ENCODE data around the gene KRT78. TPM values are rescaled to one million over a fixed set of nuclear protein-coding genes. Genes with fewer than 3 reads are reported as not detected.

KRT78 gene
- polyA plus RNA-seq, 2 donors, result 633 to 1,998 TPM

GRCh38 chr12:52834727-52835001 is 14.1 kb downstream of the KRT78 start:
- Histone ChIP-seq H3K4me1 (ENCODE audit: control insufficient read depth in 2 of 2, insufficient read depth in 2 of 2, low read length in 1 of 2) (no peaks in the 10 kb centered on the region), H3K36me3 (ENCODE audit: control insufficient read depth in 2 of 2, insufficient read depth in 2 of 2, low read length in 1 of 2) (no peaks in the 10 kb centered on the region), H3K27me3 (ENCODE audit: control insufficient read depth in 1 of 2, insufficient read depth in 2 of 2, low read length in 2 of 2) (no peaks in the 10 kb centered on the region), H3K27ac (ENCODE audit: low read depth in 2 of 2, low read length in 1 of 2) (no peak overlapping the region), H3K9me3 (ENCODE audit: control insufficient read depth in 2 of 2, insufficient read depth in 1 of 2, low read depth in 1 of 2, low read length in 1 of 2) (no peaks in the 10 kb centered on the region), H3K4me3 (ENCODE audit: low read depth in 1 of 2, low read length in 2 of 2) (no peak overlapping the region)
- WGBS, 2 donors, result 66 to 69% methylated on average over 4 of the region's 4 CpGs

- Histone ChIP-seq H3K27me3 (ENCODE audit: control insufficient read depth in 1 of 2, insufficient read depth in 2 of 2, low read length in 2 of 2) (no peaks in the 10 kb centered on the region), H3K4me3 (ENCODE audit: low read depth in 1 of 2, low read length in 2 of 2) (no peak within 1 kb of the TSS), H3K36me3 (ENCODE audit: control insufficient read depth in 2 of 2, insufficient read depth in 2 of 2, low read length in 1 of 2) (no peaks in the 10 kb centered on the region), H3K27ac (ENCODE audit: low read depth in 2 of 2, low read length in 1 of 2) (no peak within 1 kb of the TSS), H3K9me3 (ENCODE audit: control insufficient read depth in 2 of 2, insufficient read depth in 1 of 2, low read depth in 1 of 2, low read length in 1 of 2) (no peaks in the 10 kb centered on the region), H3K4me1 (ENCODE audit: control insufficient read depth in 2 of 2, insufficient read depth in 2 of 2, low read length in 1 of 2) (no peaks in the 10 kb centered on the region)
- WGBS, 2 donors, result 76 to 83% methylated on average over 22 of the region's 22 CpGs
Observed at GRCh38 chr12:52833922-52834726, 14.7 kb downstream of the KRT78 start, which contains the start of gene KRT79. Gene KRT79 (minus strand): TSS chr12:52834311. CDS start chr12:52834260, 51 bp downstream.

- Histone ChIP-seq H3K4me3 (ENCODE audit: low read depth in 1 of 2, low read length in 2 of 2) (no peak overlapping the region), H3K9me3 (ENCODE audit: control insufficient read depth in 2 of 2, insufficient read depth in 1 of 2, low read depth in 1 of 2, low read length in 1 of 2) (no peaks in the 10 kb centered on the region), H3K36me3 (ENCODE audit: control insufficient read depth in 2 of 2, insufficient read depth in 2 of 2, low read length in 1 of 2) (no peaks in the 10 kb centered on the region), H3K27ac (ENCODE audit: low read depth in 2 of 2, low read length in 1 of 2) (no peak overlapping the region), H3K27me3 (ENCODE audit: control insufficient read depth in 1 of 2, insufficient read depth in 2 of 2, low read length in 2 of 2) (no peaks in the 10 kb centered on the region), H3K4me1 (ENCODE audit: control insufficient read depth in 2 of 2, insufficient read depth in 2 of 2, low read length in 1 of 2) (no peaks in the 10 kb centered on the region)
- WGBS, 2 donors, result 88 to 92% methylated on average over 20 of the region's 20 CpGs
Observed at GRCh38 chr12:52832985-52833905, 15.5 kb downstream of the KRT78 start.

GRCh38 chr12:52832451-52832850 is 16.3 kb downstream of the KRT78 start:
- WGBS, 2 donors, result 79% methylated on average over 3 of the region's 3 CpGs
- no peak overlapping the region for H3K27ac ChIP-seq (ENCODE audit: low read depth in 2 of 2, low read length in 1 of 2)
- H3K27me3 ChIP-seq (ENCODE audit: control insufficient read depth in 1 of 2, insufficient read depth in 2 of 2, low read length in 2 of 2), result no peaks in the 10 kb centered on the region
- H3K4me1 ChIP-seq (ENCODE audit: control insufficient read depth in 2 of 2, insufficient read depth in 2 of 2, low read length in 1 of 2), result no peaks in the 10 kb centered on the region
- no peaks in the 10 kb centered on the region for H3K36me3 ChIP-seq (ENCODE audit: control insufficient read depth in 2 of 2, insufficient read depth in 2 of 2, low read length in 1 of 2)
- no peak overlapping the region for H3K4me3 ChIP-seq (ENCODE audit: low read depth in 1 of 2, low read length in 2 of 2)
- H3K9me3 ChIP-seq (ENCODE audit: control insufficient read depth in 2 of 2, insufficient read depth in 1 of 2, low read depth in 1 of 2, low read length in 1 of 2), result no peaks in the 10 kb centered on the region

- Histone ChIP-seq H3K4me1 (ENCODE audit: control insufficient read depth in 2 of 2, insufficient read depth in 2 of 2, low read length in 1 of 2) (no peaks in the 10 kb centered on the region), H3K27ac (ENCODE audit: low read depth in 2 of 2, low read length in 1 of 2) (no peak overlapping the region), H3K9me3 (ENCODE audit: control insufficient read depth in 2 of 2, insufficient read depth in 1 of 2, low read depth in 1 of 2, low read length in 1 of 2) (no peaks in the 10 kb centered on the region), H3K27me3 (ENCODE audit: control insufficient read depth in 1 of 2, insufficient read depth in 2 of 2, low read length in 2 of 2) (no peaks in the 10 kb centered on the region), H3K4me3 (ENCODE audit: low read depth in 1 of 2, low read length in 2 of 2) (no peak overlapping the region), H3K36me3 (ENCODE audit: control insufficient read depth in 2 of 2, insufficient read depth in 2 of 2, low read length in 1 of 2) (no peaks in the 10 kb centered on the region)
- 87 to 91% methylated on average over 7 of the region's 7 CpGs for WGBS, 2 donors
Observed at GRCh38 chr12:52831251-52831650, 17.5 kb downstream of the KRT78 start.

- 77 to 86% methylated on average over 8 of the region's 8 CpGs for WGBS, 2 donors
- H3K27me3 ChIP-seq (ENCODE audit: control insufficient read depth in 1 of 2, insufficient read depth in 2 of 2, low read length in 2 of 2), result no peaks in the 10 kb centered on the region
- no peaks in the 10 kb centered on the region for H3K9me3 ChIP-seq (ENCODE audit: control insufficient read depth in 2 of 2, insufficient read depth in 1 of 2, low read depth in 1 of 2, low read length in 1 of 2)
- H3K27ac ChIP-seq (ENCODE audit: low read depth in 2 of 2, low read length in 1 of 2), result no peak overlapping the region
- no peaks in the 10 kb centered on the region for H3K4me1 ChIP-seq (ENCODE audit: control insufficient read depth in 2 of 2, insufficient read depth in 2 of 2, low read length in 1 of 2)
- H3K4me3 ChIP-seq (ENCODE audit: low read depth in 1 of 2, low read length in 2 of 2), result no peak overlapping the region
- no peaks in the 10 kb centered on the region for H3K36me3 ChIP-seq (ENCODE audit: control insufficient read depth in 2 of 2, insufficient read depth in 2 of 2, low read length in 1 of 2)
Observed at GRCh38 chr12:52829986-52830770, 18.6 kb downstream of the KRT78 start.

GRCh38 chr12:52828591-52829021 is 20.2 kb downstream of the KRT78 start:
- H3K4me3 ChIP-seq (ENCODE audit: low read depth in 1 of 2, low read length in 2 of 2), result no peak overlapping the region
- H3K4me1 ChIP-seq (ENCODE audit: control insufficient read depth in 2 of 2, insufficient read depth in 2 of 2, low read length in 1 of 2), result no peaks in the 10 kb centered on the region
- H3K9me3 ChIP-seq (ENCODE audit: control insufficient read depth in 2 of 2, insufficient read depth in 1 of 2, low read depth in 1 of 2, low read length in 1 of 2), result no peaks in the 10 kb centered on the region
- H3K27ac ChIP-seq (ENCODE audit: low read depth in 2 of 2, low read length in 1 of 2), result no peak overlapping the region
- no peaks in the 10 kb centered on the region for H3K27me3 ChIP-seq (ENCODE audit: control insufficient read depth in 1 of 2, insufficient read depth in 2 of 2, low read length in 2 of 2)
- no peaks in the 10 kb centered on the region for H3K36me3 ChIP-seq (ENCODE audit: control insufficient read depth in 2 of 2, insufficient read depth in 2 of 2, low read length in 1 of 2)
- 33 to 43% methylated on average over 2 of the region's 2 CpGs for WGBS, 2 donors

GRCh38 chr12:52828156-52828555 is 20.6 kb downstream of the KRT78 start:
- no peak overlapping the region for H3K4me3 ChIP-seq (ENCODE audit: low read depth in 1 of 2, low read length in 2 of 2)
- no peaks in the 10 kb centered on the region for H3K36me3 ChIP-seq (ENCODE audit: control insufficient read depth in 2 of 2, insufficient read depth in 2 of 2, low read length in 1 of 2)

GRCh38 chr12:52827499-52828090 is 21.2 kb downstream of the KRT78 start:
- H3K36me3 ChIP-seq (ENCODE audit: control insufficient read depth in 2 of 2, insufficient read depth in 2 of 2, low read length in 1 of 2), result no peaks in the 10 kb centered on the region
- 78 to 85% methylated on average over 6 of the region's 6 CpGs for WGBS, 2 donors
- H3K4me1 ChIP-seq (ENCODE audit: control insufficient read depth in 2 of 2, insufficient read depth in 2 of 2, low read length in 1 of 2), result no peaks in the 10 kb centered on the region
- no peaks in the 10 kb centered on the region for H3K27me3 ChIP-seq (ENCODE audit: control insufficient read depth in 1 of 2, insufficient read depth in 2 of 2, low read length in 2 of 2)
- no peak overlapping the region for H3K4me3 ChIP-seq (ENCODE audit: low read depth in 1 of 2, low read length in 2 of 2)
- H3K27ac ChIP-seq (ENCODE audit: low read depth in 2 of 2, low read length in 1 of 2), result no peak overlapping the region
- no peaks in the 10 kb centered on the region for H3K9me3 ChIP-seq (ENCODE audit: control insufficient read depth in 2 of 2, insufficient read depth in 1 of 2, low read depth in 1 of 2, low read length in 1 of 2)

More at GRCh38 chr12:52828156-52828555, 20.6 kb downstream of the KRT78 start:
- no peaks in the 10 kb centered on the region for H3K4me1 ChIP-seq (ENCODE audit: control insufficient read depth in 2 of 2, insufficient read depth in 2 of 2, low read length in 1 of 2)
- H3K27ac ChIP-seq (ENCODE audit: low read depth in 2 of 2, low read length in 1 of 2), result no peak overlapping the region
- H3K9me3 ChIP-seq (ENCODE audit: control insufficient read depth in 2 of 2, insufficient read depth in 1 of 2, low read depth in 1 of 2, low read length in 1 of 2), result no peaks in the 10 kb centered on the region
- no peaks in the 10 kb centered on the region for H3K27me3 ChIP-seq (ENCODE audit: control insufficient read depth in 1 of 2, insufficient read depth in 2 of 2, low read length in 2 of 2)

Measured in esophagus (tissue), 2 donors.